Astrocyte (in vitro differentiated cells and primary cell): ENCODE measurements around the gene MASP1. TPM values are rescaled to one million over a fixed set of nuclear protein-coding genes. Genes with fewer than 3 reads are reported as not detected.

Source experiments
- DNase-seq: peaks from one replicate; pipeline ENCODE4 v3.0.0-alpha.2; 2010; ENCODE audit warnings: low read depth
- FAIRE-seq: peaks from 2 replicates; lab custom pipeline; 2011; peaks lifted over from hg19 to GRCh38; lab: Jason Lieb, UNC
- H2AFZ ChIP-seq: 2 replicates; pipeline ENCODE4 v1.6.0; 2012; ENCODE audit warnings: low read depth, low read length, inconsistent platforms
- H3K27ac ChIP-seq: 2 replicates; pipeline ENCODE4 v1.5.1; 2011; ENCODE audit warnings: low read depth, low read length, inconsistent platforms
- H3K27me3 ChIP-seq: 2 replicates; pipeline ENCODE4 v1.6.0; 2011; ENCODE audit warnings: low read length, inconsistent platforms; ENCODE audit not compliant: insufficient read depth
- H3K36me3 ChIP-seq: 2 replicates; pipeline ENCODE4 v1.5.1; 2011; ENCODE audit warnings: low read length, inconsistent platforms; ENCODE audit not compliant: insufficient read depth
- H3K4me1 ChIP-seq: 2 replicates; pipeline ENCODE4 v1.5.1; 2011; ENCODE audit warnings: low read length, inconsistent platforms; ENCODE audit not compliant: insufficient read depth
- H3K4me2 ChIP-seq: 2 replicates; pipeline ENCODE4 v1.6.0; 2012; ENCODE audit warnings: low read length, inconsistent platforms
- H3K4me3 ChIP-seq: 2 replicates; pipeline ENCODE4 v1.5.1; 2011; ENCODE audit warnings: low read depth, mild to moderate bottlenecking, low read length, inconsistent platforms; ENCODE audit not compliant: insufficient read depth
- H3K79me2 ChIP-seq: 2 replicates; pipeline ENCODE4 v1.6.0; 2012; ENCODE audit warnings: mild to moderate bottlenecking, low read length, inconsistent platforms; ENCODE audit not compliant: insufficient read depth
- H3K9ac ChIP-seq: 2 replicates; pipeline ENCODE4 v1.6.0; 2012; ENCODE audit warnings: mild to moderate bottlenecking, low read length, inconsistent platforms
- H3K9me3 ChIP-seq: 2 replicates; pipeline ENCODE4 v1.5.1; 2012; ENCODE audit warnings: low read depth, mild to moderate bottlenecking, low read length, inconsistent platforms; ENCODE audit not compliant: insufficient read depth
- H4K20me1 ChIP-seq: 2 replicates; pipeline ENCODE4 v1.6.0; 2012; ENCODE audit warnings: low read length, inconsistent platforms; ENCODE audit not compliant: insufficient read depth
- H3K27ac Mint-ChIP-seq: one replicate; pipeline ENCODE4 v1.8.0; 2021; ENCODE audit warnings: mild to moderate bottlenecking, mixed read lengths; ENCODE audit not compliant: unreplicated experiment
- H3K27me3 Mint-ChIP-seq: one replicate; pipeline ENCODE4 v1.8.0; 2021; ENCODE audit warnings: low read depth, mixed read lengths; ENCODE audit not compliant: unreplicated experiment
- H3K36me3 Mint-ChIP-seq: one replicate; pipeline ENCODE4 v1.8.0; 2021; ENCODE audit warnings: low read depth, mixed read lengths; ENCODE audit not compliant: unreplicated experiment
- H3K4me1 Mint-ChIP-seq: one replicate; pipeline ENCODE4 v1.8.0; 2021; ENCODE audit warnings: low read depth, mixed read lengths; ENCODE audit not compliant: unreplicated experiment
- H3K4me3 Mint-ChIP-seq: one replicate; pipeline ENCODE4 v1.8.0; 2021; ENCODE audit warnings: mild to moderate bottlenecking, moderate library complexity, mixed read lengths; ENCODE audit not compliant: unreplicated experiment
- H3K9me3 Mint-ChIP-seq: one replicate; pipeline ENCODE4 v1.8.0; 2021; ENCODE audit warnings: mild to moderate bottlenecking, mixed read lengths; ENCODE audit not compliant: unreplicated experiment
- CTCF ChIP-seq: IDR thresholded peaks from 2 replicates; pipeline ENCODE4 v1.5.1; 2011; ENCODE audit warnings: low read depth, mild to moderate bottlenecking, inconsistent platforms, low read length, moderate library complexity; ENCODE audit not compliant: insufficient read depth
- EZH2 ChIP-seq: IDR thresholded peaks from 2 replicates; pipeline ENCODE4 v1.6.1; 2012; ENCODE audit warnings: mild to moderate bottlenecking, low read length, inconsistent platforms; ENCODE audit not compliant: insufficient read depth
- total RNA-seq: library from RNA; stranded (reverse); gene quantifications from 2 replicates; pipeline ENCODE4 v1.2.1, GENCODE V29; 2021

Gene MASP1
- total RNA-seq, 1 donor from 2014 or later, result 0.79 TPM

DNA sequence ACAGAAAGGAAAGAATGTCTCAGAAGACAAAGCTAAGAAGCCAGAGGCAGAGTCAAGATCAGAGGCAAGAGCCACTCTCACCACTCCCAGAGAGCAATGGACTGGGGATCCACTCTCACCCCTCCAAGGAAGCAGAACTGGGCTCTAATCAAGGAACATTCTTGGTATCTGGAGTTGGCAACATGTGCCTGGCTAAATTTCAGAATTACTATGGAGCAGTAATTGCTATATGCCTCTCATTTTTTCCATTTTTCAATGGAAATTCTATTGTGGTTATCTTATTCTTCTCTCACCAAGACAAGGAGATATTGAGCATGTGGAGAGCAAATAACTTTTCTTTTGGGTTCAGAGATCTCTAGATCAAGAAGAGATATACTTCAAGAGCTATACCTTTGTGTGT lies 22.1 kb downstream of the MASP1 start:
- peaks cover 7% of the 10 kb centered on the region for H3K9me3 ChIP-seq
- no peak for TF ChIP-seq EZH2
- no peak for TF ChIP-seq CTCF
- no peaks in the 10 kb centered on the region for H3K27me3 Mint-ChIP-seq
- H3K36me3 Mint-ChIP-seq, result no peaks in the 10 kb centered on the region
- no peak overlapping the region for H3K27ac ChIP-seq
- FAIRE-seq, result no peak
- H3K9me3 Mint-ChIP-seq, result peaks cover 11% of the 10 kb centered on the region
- no peaks in the 10 kb centered on the region for H4K20me1 ChIP-seq
- H3K9ac ChIP-seq, result no peak overlapping the region
- H3K4me2 ChIP-seq, result no peak overlapping the region
- no peak overlapping the region for H3K4me3 Mint-ChIP-seq
- no peak for DNase-seq
- H3K27me3 ChIP-seq, result no peaks in the 10 kb centered on the region
- no peak overlapping the region for H3K27ac Mint-ChIP-seq
- H3K36me3 ChIP-seq, result no peaks in the 10 kb centered on the region
- H3K4me3 ChIP-seq, result no peak overlapping the region
- no peak overlapping the region for H2AFZ ChIP-seq
- no peaks in the 10 kb centered on the region for H3K79me2 ChIP-seq
- H3K4me1 Mint-ChIP-seq, result peaks cover 17% of the 10 kb centered on the region
- peaks cover 13% of the 10 kb centered on the region for H3K4me1 ChIP-seq

GRCh38 chr3:187267306-187267705 lies 24.2 kb downstream of the MASP1 start:
- Mint-ChIP-seq H3K4me1 (peaks cover 31% of the 10 kb centered on the region), H3K9me3 (peaks cover 11% of the 10 kb centered on the region), H3K27me3 (no peaks in the 10 kb centered on the region), H3K4me3 (no peak overlapping the region), H3K36me3 (no peaks in the 10 kb centered on the region), H3K27ac (no peak overlapping the region)
- Histone ChIP-seq H3K4me3 (no peak overlapping the region), H3K27ac (no peak overlapping the region), H3K4me2 (no peak overlapping the region), H3K4me1 (peaks cover 25% of the 10 kb centered on the region), H4K20me1 (no peaks in the 10 kb centered on the region), H3K79me2 (no peaks in the 10 kb centered on the region), H3K27me3 (no peaks in the 10 kb centered on the region), H3K36me3 (no peaks in the 10 kb centered on the region), H3K9ac (no peak overlapping the region), H3K9me3 (peaks cover 7% of the 10 kb centered on the region), H2AFZ (no peak overlapping the region)
- TF ChIP-seq EZH2, result no peak
- TF ChIP-seq CTCF, result no peak
- FAIRE-seq (no peak), DNase-seq (no peak)

GRCh38 chr3:187266691-187267090 lies 24.8 kb downstream of the MASP1 start:
- Histone ChIP-seq H3K9ac (no peak overlapping the region), H3K27ac (no peak overlapping the region), H3K4me1 (peaks cover 25% of the 10 kb centered on the region), H2AFZ (no peak overlapping the region), H3K27me3 (no peaks in the 10 kb centered on the region), H3K4me2 (no peak overlapping the region), H3K36me3 (no peaks in the 10 kb centered on the region), H3K79me2 (no peaks in the 10 kb centered on the region), H4K20me1 (no peaks in the 10 kb centered on the region), H3K4me3 (no peak overlapping the region), H3K9me3 (peaks cover 7% of the 10 kb centered on the region)
- Mint-ChIP-seq H3K36me3 (no peaks in the 10 kb centered on the region), H3K27ac (no peak overlapping the region), H3K27me3 (no peaks in the 10 kb centered on the region), H3K9me3 (peaks cover 12% of the 10 kb centered on the region), H3K4me3 (no peak overlapping the region), H3K4me1 (peaks cover 34% of the 10 kb centered on the region)
- FAIRE-seq, result no peak
- no peak for DNase-seq
- no peak for TF ChIP-seq CTCF
- TF ChIP-seq EZH2, result no peak
